ENCODE data around the gene TRAF3IP1. TPM values are rescaled to one million over a fixed set of nuclear protein-coding genes. Genes with fewer than 3 reads are reported as not detected.

Gene TRAF3IP1
- polyA plus RNA-seq, 3 donors: 1.2 to 1.5 (median 1.5) TPM

- H3K4me3 Mint-ChIP-seq: no peak overlapping the region
- no peak for DNase-seq
- H2AFZ ChIP-seq (ENCODE audit: insufficient read depth, low read depth, low read length, poor library complexity, severe bottlenecking): no peak overlapping the region
- no peaks in the 10 kb centered on the region for H3K79me2 ChIP-seq (ENCODE audit: insufficient read depth, low read length)
- peaks cover 2 to 4% of the 10 kb centered on the region in 2 donors for H3K36me3 Mint-ChIP-seq
- intact Hi-C loops (cut with micrococcal nuclease): loop anchor here in 1 of 2 donors (5.0 kb wide), 1 partner anchor 37 kb away; no protein-coding TSS in a partner anchor
- peak overlapping the region in 1 of 7 donors; percentile 48 for H3K27ac Mint-ChIP-seq
- no peaks in the 10 kb centered on the region for H4K20me1 ChIP-seq (ENCODE audit: insufficient read depth, low read length)
- peaks cover 10% of the 10 kb centered on the region for H3K4me1 Mint-ChIP-seq
- H3K4me2 ChIP-seq (replicated peaks; ENCODE audit: extremely low read depth, low read length, poor library complexity, severe bottlenecking): no peak overlapping the region
- no peak overlapping the region for H3K9ac ChIP-seq (ENCODE audit: insufficient read depth, low read length, poor library complexity, severe bottlenecking)
- H3K27me3 Mint-ChIP-seq (ENCODE audit: low read depth in 3 of 3): peaks cover 0 to 4% (median 2%) of the 10 kb centered on the region in 3 donors
- no peaks in the 10 kb centered on the region for H3K9me3 Mint-ChIP-seq
- H3K9me3 ChIP-seq (replicated peaks in 1 of 2; ENCODE audit: control insufficient read depth in 1 of 2, insufficient read depth in 1 of 2, low read length in 2 of 2): no peaks in the 10 kb centered on the region
- no peaks in the 10 kb centered on the region for H3K27me3 ChIP-seq (ENCODE audit: control insufficient read depth in 2 of 2, insufficient read depth in 2 of 2, low read length in 2 of 2)
- H3K36me3 ChIP-seq (replicated peaks in 1 of 2; ENCODE audit: control insufficient read depth in 1 of 2, insufficient read depth in 2 of 2, low read length in 2 of 2): no peaks in the 10 kb centered on the region
- H3K27ac ChIP-seq (ENCODE audit: low read depth in 1 of 2, low read length in 2 of 2): no peak overlapping the region
- 96% methylated on average over 24 of the region's 34 CpGs for WGBS (ENCODE audit: insufficient coverage)
- TF ChIP-seq CTCF (IDR thresholded peaks at IDR 0.05): no peak
- H3K4me1 ChIP-seq (ENCODE audit: control insufficient read depth in 1 of 2, insufficient read depth in 2 of 2, low read length in 2 of 2): peaks cover 13 to 15% of the 10 kb centered on the region in 2 donors
- no peak overlapping the region for H3K4me3 ChIP-seq (replicated peaks in 1 of 3; ENCODE audit: low read depth in 2 of 3, low read length in 3 of 3)
Measured at GRCh38 chr2:238409341-238410199, 89.3 kb downstream of the TRAF3IP1 start.

- H4K20me1 ChIP-seq (ENCODE audit: insufficient read depth, low read length): no peaks in the 10 kb centered on the region
- H3K4me1 ChIP-seq (ENCODE audit: control insufficient read depth in 1 of 2, insufficient read depth in 2 of 2, low read length in 2 of 2): no peaks in the 10 kb centered on the region
- Mint-ChIP-seq H3K4me1 (peaks cover 2% of the 10 kb centered on the region), H3K4me3 (no peak overlapping the region), H3K36me3 (peaks cover 2 to 4% of the 10 kb centered on the region in 2 donors), H3K27me3 (ENCODE audit: low read depth in 3 of 3) (peaks cover 0 to 2% (median 2%) of the 10 kb centered on the region in 3 donors), H3K9me3 (peaks cover 9 to 13% (median 11%) of the 10 kb centered on the region in 7 donors), H3K27ac (no peak overlapping the region)
- H3K79me2 ChIP-seq (ENCODE audit: insufficient read depth, low read length): no peaks in the 10 kb centered on the region
- no peak overlapping the region for H3K4me3 ChIP-seq (replicated peaks in 1 of 3; ENCODE audit: low read depth in 2 of 3, low read length in 3 of 3)
- H3K9ac ChIP-seq (ENCODE audit: insufficient read depth, low read length, poor library complexity, severe bottlenecking): no peak overlapping the region
- no peak overlapping the region for H3K4me2 ChIP-seq (replicated peaks; ENCODE audit: extremely low read depth, low read length, poor library complexity, severe bottlenecking)
- no peak for TF ChIP-seq CTCF (IDR thresholded peaks at IDR 0.05)
- intact Hi-C loops (cut with micrococcal nuclease): no loop called here
- no peaks in the 10 kb centered on the region for H3K27me3 ChIP-seq (ENCODE audit: control insufficient read depth in 2 of 2, insufficient read depth in 2 of 2, low read length in 2 of 2)
- no peak for DNase-seq
- H2AFZ ChIP-seq (ENCODE audit: insufficient read depth, low read depth, low read length, poor library complexity, severe bottlenecking): no peak overlapping the region
- H3K27ac ChIP-seq (ENCODE audit: low read depth in 1 of 2, low read length in 2 of 2): no peak overlapping the region
- WGBS (ENCODE audit: insufficient coverage): 83% methylated on average over 2 of the region's 12 CpGs
- H3K36me3 ChIP-seq (replicated peaks in 1 of 2; ENCODE audit: control insufficient read depth in 1 of 2, insufficient read depth in 2 of 2, low read length in 2 of 2): no peaks in the 10 kb centered on the region
- H3K9me3 ChIP-seq (replicated peaks in 1 of 2; ENCODE audit: control insufficient read depth in 1 of 2, insufficient read depth in 1 of 2, low read length in 2 of 2): peaks cover 8 to 16% of the 10 kb centered on the region in 2 donors
Measured at GRCh38 chr2:238412067-238412767, 91.9 kb downstream of the TRAF3IP1 start.

Measured in CD14-positive monocyte (primary cell).